GM10248 (cell line): Measurements from ENCODE around the gene RPH3AL.
"Not testable (repeated sequence)": the region's sequence is repeated elsewhere in the genome, so short reads cannot be mapped to it uniquely, and the experiment has no call there.

Source experiments
- CTCF ChIA-PET: fragments of 300-600 bp; sonication (Branson Sonifier 250); formaldehyde crosslinking; extraction: SDS; loops from one replicate; lab custom pipeline; 2021; ENCODE audit warnings: antibody characterized with exemption; lab: Yijun Ruan, JAX
- POLR2A ChIA-PET: fragments of 350-650 bp; sonication (Branson Sonifier 250); formaldehyde crosslinking; extraction: SDS; loops from one replicate; lab custom pipeline; 2020; ENCODE audit warnings: antibody characterized with exemption; lab: Yijun Ruan, JAX
- DNase-seq: peaks from one replicate; pipeline ENCODE4 v3.0.0; 2012; ENCODE audit errors: extremely low spot score
- CTCF ChIP-seq: IDR thresholded peaks from 2 replicates; pipeline ENCODE4 v1.5.1; 2012; ENCODE audit warnings: mild to moderate bottlenecking, low read depth; ENCODE audit errors: extremely low read depth, missing control alignments, control extremely low read depth

Gene RPH3AL

GRCh38 chr17:222172-222571 lies 130.4 kb downstream of the RPH3AL start:
- ChIA-PET CTCF (no interaction called here), POLR2A (no interaction called here)
- no peak for DNase-seq
- no peak for TF ChIP-seq CTCF

GRCh38 chr17:219696-220095 lies 132.9 kb downstream of the RPH3AL start:
- POLR2A ChIA-PET: no interaction called here

GRCh38 chr17:218432-219110 lies 134.0 kb downstream of the RPH3AL start:
- TF ChIP-seq CTCF: no peak

More at GRCh38 chr17:219696-220095, 132.9 kb downstream of the RPH3AL start:
- CTCF ChIA-PET: no interaction called here
- DNase-seq: no peak
- TF ChIP-seq CTCF: no peak

GRCh38 chr17:216625-217024 lies 136.0 kb downstream of the RPH3AL start:
- ChIA-PET CTCF (no interaction called here), POLR2A (no interaction called here)
- no peak for TF ChIP-seq CTCF
- no peak for DNase-seq

More at GRCh38 chr17:218432-219110, 134.0 kb downstream of the RPH3AL start:
- ChIA-PET CTCF (interaction anchor here (1.2 kb wide), 1 partner anchor 13 kb away, joined by 3 read pairs; no protein-coding TSS in a partner anchor), POLR2A (no interaction called here)
- no peak for DNase-seq

GRCh38 chr17:215563-216478 lies 136.8 kb downstream of the RPH3AL start:
- CTCF ChIA-PET, DNase-seq, POLR2A ChIA-PET: not testable (repeated sequence)

- no peak for DNase-seq
- no peak for TF ChIP-seq CTCF
- ChIA-PET CTCF (no interaction called here), POLR2A (no interaction called here)
These were observed 137.7 kb downstream of the RPH3AL start for GRCh38 chr17:214881-215331.
